ENCODE measurements around the gene CIC. TPM values are rescaled to one million over a fixed set of nuclear protein-coding genes. Genes with fewer than 3 reads are reported as not detected.

CIC gene
- total and polyA plus RNA-seq, 10 of the 15 experiments (the other 5 are each of a cell fraction or from before 2014, with no cell fraction given): 0.18 to 50.6 (median 7.1) TPM

DNA sequence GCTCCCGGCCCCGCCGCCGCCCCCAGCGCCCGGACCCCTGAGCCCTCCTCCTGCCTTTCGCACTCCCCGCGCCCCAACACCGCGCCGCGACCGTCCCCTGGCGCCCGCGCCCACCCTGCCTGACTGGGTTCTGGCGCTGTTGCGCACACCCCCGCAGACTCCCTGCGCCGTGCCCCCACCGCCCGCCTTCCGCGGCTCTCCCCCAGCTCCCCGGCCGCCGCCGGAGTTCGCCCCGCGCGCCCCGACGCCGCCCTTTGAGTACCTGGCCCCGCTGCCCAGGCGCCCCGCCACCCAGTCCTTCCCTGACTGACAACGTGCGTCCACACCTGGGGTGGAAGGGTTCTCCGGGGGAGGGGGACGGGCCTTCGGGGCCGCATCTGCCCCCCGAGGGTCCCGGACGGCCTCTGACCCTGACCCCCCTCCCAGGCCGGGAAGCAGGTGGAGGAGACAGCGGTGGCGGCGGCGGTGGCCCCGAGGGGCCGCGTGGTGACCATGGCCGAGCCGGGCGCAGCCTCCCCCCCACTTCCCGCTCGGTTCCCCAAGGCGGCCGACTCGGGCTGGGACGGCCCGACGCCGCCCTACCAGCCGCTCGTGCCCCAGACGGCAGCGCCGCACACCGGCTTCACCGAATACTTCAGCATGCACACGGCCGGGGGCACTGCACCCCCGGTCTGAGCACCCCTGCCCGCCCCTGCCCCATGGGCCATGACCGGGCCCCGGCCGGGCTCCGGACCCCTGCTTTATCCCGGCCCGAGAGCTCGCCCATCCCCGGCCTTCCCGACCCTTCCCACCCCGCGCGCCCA, 55.0 kb downstream of the CIC start:
- intact Hi-C loops (cut with micrococcal nuclease; ENCODE audit: unreplicated experiment) (loop anchor here (2.0 to 10.0 kb wide), 2 partner anchors 73 to 219 kb away; no protein-coding TSS in a partner anchor), in situ Hi-C loops (cut with MboI) (no loop called here)
- Histone ChIP-seq H3K79me2 (ENCODE audit: control insufficient read depth, insufficient read depth, low read length) (peaks cover 13% of the 10 kb centered on the region), H4K20me1 (ENCODE audit: control insufficient read depth, insufficient read depth) (no peaks in the 10 kb centered on the region), H3K27me3 (replicated peaks in 1 of 2; ENCODE audit: control insufficient read depth in 2 of 2, insufficient read depth in 2 of 2, low read length in 1 of 2) (peaks cover 3 to 4% of the 10 kb centered on the region in 2 experiments; a peak in 2 of 4 replicates), H3K4me1 (ENCODE audit: control insufficient read depth, insufficient read depth, low read length) (peaks cover 7% of the 10 kb centered on the region), H3K4me2 (ENCODE audit: control insufficient read depth, insufficient read depth) (peak overlapping the region; percentile 48; the same call in 1 of the 2 replicates), H3K9me3 (replicated peaks; ENCODE audit: control insufficient read depth, insufficient read depth, low read length) (no peaks in the 10 kb centered on the region), H2AFZ (ENCODE audit: control insufficient read depth, low read depth, low read length) (peak overlapping the region; percentile 29), H3K27ac (ENCODE audit: control insufficient read depth, insufficient read depth) (no peak overlapping the region), H3K4me3 (peak overlapping the region; percentile 74; the same call in 1 of the 2 replicates), H3K36me3 (ENCODE audit: control insufficient read depth in 2 of 2, insufficient read depth in 2 of 2, low read length in 1 of 2) (no peaks in the 10 kb centered on the region), H3K9ac (ENCODE audit: control insufficient read depth, insufficient read depth, low read length) (no peak overlapping the region)
- CTCF ChIA-PET: interaction anchor here (0.9 to 1.4 kb wide), 2 partner anchors 204 to 215 kb away, joined by 4 read pairs; no protein-coding TSS in a partner anchor
- POLR2A ChIA-PET: interaction anchor here (0.6 kb wide), 1 partner anchor 159 kb away, joined by 3 read pairs; no protein-coding TSS in a partner anchor
- WGBS (ENCODE audit: insufficient coverage, insufficient replicate concordance, low lambda C conversion rate, missing lambda C conversion rate): 21% methylated on average over 39 of the region's 92 CpGs
- ATAC-seq (no peak), FAIRE-seq (no peak), DNase-seq (ENCODE audit: low read depth, low spot score) (no peak)
- RAD21 ChIA-PET (ENCODE audit: unreplicated experiment): no interaction called here
- SMC1A ChIA-PET (ENCODE audit: uncharacterized antibody, unreplicated experiment): no interaction called here
- no TSS peak for BruUV-seq (replicated peaks)
- TF ChIP-seq BHLHE40 (IDR thresholded peaks at IDR 0.05; ENCODE audit: borderline replicate concordance in 1 of 2, low read depth in 2 of 2, low read length in 1 of 2) (peak in 1 of 2 experiments; percentile 25; a peak in 1 of 4 replicates), GABPA (IDR thresholded peaks at IDR 0.05; ENCODE audit: low read depth) (no peak), DPF2 (IDR thresholded peaks at IDR 0.05) (0 out of 2 replicates have a peak, but pooled peaks have one; percentile 20), NBN (IDR thresholded peaks at IDR 0.05) (no peak), MYC (IDR thresholded peaks at IDR 0.05; ENCODE audit: insufficient read depth, insufficient read length, insufficient replicate concordance, low read length, severe bottlenecking) (no peak), IKZF1 (conservative IDR thresholded peaks at IDR 0.05) (peak; percentile 70), TCF7 (IDR thresholded peaks at IDR 0.05; ENCODE audit: borderline replicate concordance) (no peak), SUZ12 (IDR thresholded peaks at IDR 0.05; ENCODE audit: unreplicated experiment) (peak; percentile 39), ZNF274 (IDR thresholded peaks at IDR 0.05; ENCODE audit: insufficient read depth, insufficient read length) (no peak), MEF2A (IDR thresholded peaks at IDR 0.05; ENCODE audit: insufficient read depth, low read depth, low read length) (no peak)
- TF ChIP-seq, protein P1, sequence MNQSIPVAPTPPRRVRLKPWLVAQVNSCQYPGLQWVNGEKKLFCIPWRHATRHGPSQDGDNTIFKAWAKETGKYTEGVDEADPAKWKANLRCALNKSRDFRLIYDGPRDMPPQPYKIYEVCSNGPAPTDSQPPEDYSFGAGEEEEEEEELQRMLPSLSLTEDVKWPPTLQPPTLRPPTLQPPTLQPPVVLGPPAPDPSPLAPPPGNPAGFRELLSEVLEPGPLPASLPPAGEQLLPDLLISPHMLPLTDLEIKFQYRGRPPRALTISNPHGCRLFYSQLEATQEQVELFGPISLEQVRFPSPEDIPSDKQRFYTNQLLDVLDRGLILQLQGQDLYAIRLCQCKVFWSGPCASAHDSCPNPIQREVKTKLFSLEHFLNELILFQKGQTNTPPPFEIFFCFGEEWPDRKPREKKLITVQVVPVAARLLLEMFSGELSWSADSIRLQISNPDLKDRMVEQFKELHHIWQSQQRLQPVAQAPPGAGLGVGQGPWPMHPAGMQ (IDR thresholded peaks at IDR 0.05; ENCODE audit: borderline replicate concordance): no peak
- TF ChIP-seq, protein P2, sequence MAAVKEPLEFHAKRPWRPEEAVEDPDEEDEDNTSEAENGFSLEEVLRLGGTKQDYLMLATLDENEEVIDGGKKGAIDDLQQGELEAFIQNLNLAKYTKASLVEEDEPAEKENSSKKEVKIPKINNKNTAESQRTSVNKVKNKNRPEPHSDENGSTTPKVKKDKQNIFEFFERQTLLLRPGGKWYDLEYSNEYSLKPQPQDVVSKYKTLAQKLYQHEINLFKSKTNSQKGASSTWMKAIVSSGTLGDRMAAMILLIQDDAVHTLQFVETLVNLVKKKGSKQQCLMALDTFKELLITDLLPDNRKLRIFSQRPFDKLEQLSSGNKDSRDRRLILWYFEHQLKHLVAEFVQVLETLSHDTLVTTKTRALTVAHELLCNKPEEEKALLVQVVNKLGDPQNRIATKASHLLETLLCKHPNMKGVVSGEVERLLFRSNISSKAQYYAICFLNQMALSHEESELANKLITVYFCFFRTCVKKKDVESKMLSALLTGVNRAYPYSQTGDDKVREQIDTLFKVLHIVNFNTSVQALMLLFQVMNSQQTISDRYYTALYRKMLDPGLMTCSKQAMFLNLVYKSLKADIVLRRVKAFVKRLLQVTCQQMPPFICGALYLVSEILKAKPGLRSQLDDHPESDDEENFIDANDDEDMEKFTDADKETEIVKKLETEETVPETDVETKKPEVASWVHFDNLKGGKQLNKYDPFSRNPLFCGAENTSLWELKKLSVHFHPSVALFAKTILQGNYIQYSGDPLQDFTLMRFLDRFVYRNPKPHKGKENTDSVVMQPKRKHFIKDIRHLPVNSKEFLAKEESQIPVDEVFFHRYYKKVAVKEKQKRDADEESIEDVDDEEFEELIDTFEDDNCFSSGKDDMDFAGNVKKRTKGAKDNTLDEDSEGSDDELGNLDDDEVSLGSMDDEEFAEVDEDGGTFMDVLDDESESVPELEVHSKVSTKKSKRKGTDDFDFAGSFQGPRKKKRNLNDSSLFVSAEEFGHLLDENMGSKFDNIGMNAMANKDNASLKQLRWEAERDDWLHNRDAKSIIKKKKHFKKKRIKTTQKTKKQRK (IDR thresholded peaks at IDR 0.05; ENCODE audit: low read depth, low read length): no peak
- TF ChIP-seq, protein P3, sequence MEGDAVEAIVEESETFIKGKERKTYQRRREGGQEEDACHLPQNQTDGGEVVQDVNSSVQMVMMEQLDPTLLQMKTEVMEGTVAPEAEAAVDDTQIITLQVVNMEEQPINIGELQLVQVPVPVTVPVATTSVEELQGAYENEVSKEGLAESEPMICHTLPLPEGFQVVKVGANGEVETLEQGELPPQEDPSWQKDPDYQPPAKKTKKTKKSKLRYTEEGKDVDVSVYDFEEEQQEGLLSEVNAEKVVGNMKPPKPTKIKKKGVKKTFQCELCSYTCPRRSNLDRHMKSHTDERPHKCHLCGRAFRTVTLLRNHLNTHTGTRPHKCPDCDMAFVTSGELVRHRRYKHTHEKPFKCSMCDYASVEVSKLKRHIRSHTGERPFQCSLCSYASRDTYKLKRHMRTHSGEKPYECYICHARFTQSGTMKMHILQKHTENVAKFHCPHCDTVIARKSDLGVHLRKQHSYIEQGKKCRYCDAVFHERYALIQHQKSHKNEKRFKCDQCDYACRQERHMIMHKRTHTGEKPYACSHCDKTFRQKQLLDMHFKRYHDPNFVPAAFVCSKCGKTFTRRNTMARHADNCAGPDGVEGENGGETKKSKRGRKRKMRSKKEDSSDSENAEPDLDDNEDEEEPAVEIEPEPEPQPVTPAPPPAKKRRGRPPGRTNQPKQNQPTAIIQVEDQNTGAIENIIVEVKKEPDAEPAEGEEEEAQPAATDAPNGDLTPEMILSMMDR (IDR thresholded peaks at IDR 0.05 in 2 of 3, conservative IDR thresholded peaks at IDR 0.05 in 1 of 3; ENCODE audit: control insufficient read depth in 2 of 3, extremely low read depth in 1 of 3, insufficient read depth in 1 of 3, low read depth in 3 of 3, low read length in 3 of 3): peak in 1 of 3 experiments; percentile 20; a peak in 1 of 6 replicates
- TF ChIP-seq, protein P4, sequence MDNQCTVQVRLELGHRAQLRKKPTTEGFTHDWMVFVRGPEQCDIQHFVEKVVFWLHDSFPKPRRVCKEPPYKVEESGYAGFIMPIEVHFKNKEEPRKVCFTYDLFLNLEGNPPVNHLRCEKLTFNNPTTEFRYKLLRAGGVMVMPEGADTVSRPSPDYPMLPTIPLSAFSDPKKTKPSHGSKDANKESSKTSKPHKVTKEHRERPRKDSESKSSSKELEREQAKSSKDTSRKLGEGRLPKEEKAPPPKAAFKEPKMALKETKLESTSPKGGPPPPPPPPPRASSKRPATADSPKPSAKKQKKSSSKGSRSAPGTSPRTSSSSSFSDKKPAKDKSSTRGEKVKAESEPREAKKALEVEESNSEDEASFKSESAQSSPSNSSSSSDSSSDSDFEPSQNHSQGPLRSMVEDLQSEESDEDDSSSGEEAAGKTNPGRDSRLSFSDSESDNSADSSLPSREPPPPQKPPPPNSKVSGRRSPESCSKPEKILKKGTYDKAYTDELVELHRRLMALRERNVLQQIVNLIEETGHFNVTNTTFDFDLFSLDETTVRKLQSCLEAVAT (IDR thresholded peaks at IDR 0.05): no peak

All from GM12878 (cell line).